HFFc6 (cell line): ENCODE measurements around the gene DENND1A. TPM values are rescaled to one million over a fixed set of nuclear protein-coding genes. Genes with fewer than 3 reads are reported as not detected.
"Not testable (repeated sequence)": the region's sequence is repeated elsewhere in the genome, so short reads cannot be mapped to it uniquely, and the experiment has no call there.

Source experiments
- DNase-seq: peaks from one replicate; pipeline ENCODE4 v3.0.0-alpha.2; 2018
- H3K27ac Mint-ChIP-seq: 2 replicates; pipeline ENCODE4 v1.8.0; 2020; ENCODE audit warnings: mild to moderate bottlenecking, mixed read lengths
- H3K27me3 Mint-ChIP-seq: 2 replicates; pipeline ENCODE4 v1.8.0; 2021; ENCODE audit warnings: mild to moderate bottlenecking, moderate library complexity, mixed read lengths; ENCODE audit not compliant: insufficient read depth
- H3K36me3 Mint-ChIP-seq: 2 replicates; pipeline ENCODE4 v1.8.0; 2021; ENCODE audit warnings: low read depth, mixed read lengths
- H3K4me1 Mint-ChIP-seq: 2 replicates; pipeline ENCODE4 v1.8.0; 2020; ENCODE audit warnings: low read depth, mixed read lengths
- H3K4me3 Mint-ChIP-seq: 2 replicates; pipeline ENCODE4 v1.8.0; 2020; ENCODE audit warnings: mild to moderate bottlenecking, moderate library complexity, mixed read lengths
- H3K9me3 Mint-ChIP-seq: 2 replicates; pipeline ENCODE4 v1.8.0; 2020; ENCODE audit warnings: mild to moderate bottlenecking, mixed read lengths
- CTCF ChIP-seq: fragments of 200-600 bp; sonication (generic); IDR thresholded peaks from 2 replicates; pipeline ENCODE4 v1.5.0; 2021; ENCODE audit warnings: antibody characterized with exemption, mild to moderate bottlenecking
- long read RNA-seq: library from polyadenylated mRNA; unstranded; transcript quantifications from one replicate; pipeline ENCODE4 v2.0.0, GENCODE V29; 2019
- total RNA-seq, 6 experiments: library from RNA; stranded (reverse); fragmentation: NEBNext Ultra II Directional; extraction: Animal tissue kit (Norgen Biotek cat#: 25700); gene quantifications; 2 replicates in 1 of 6; 3 replicates in 5 of 6; pipeline ENCODE4 v1.2.3, GENCODE V29; 2021

Gene DENND1A, protein sequence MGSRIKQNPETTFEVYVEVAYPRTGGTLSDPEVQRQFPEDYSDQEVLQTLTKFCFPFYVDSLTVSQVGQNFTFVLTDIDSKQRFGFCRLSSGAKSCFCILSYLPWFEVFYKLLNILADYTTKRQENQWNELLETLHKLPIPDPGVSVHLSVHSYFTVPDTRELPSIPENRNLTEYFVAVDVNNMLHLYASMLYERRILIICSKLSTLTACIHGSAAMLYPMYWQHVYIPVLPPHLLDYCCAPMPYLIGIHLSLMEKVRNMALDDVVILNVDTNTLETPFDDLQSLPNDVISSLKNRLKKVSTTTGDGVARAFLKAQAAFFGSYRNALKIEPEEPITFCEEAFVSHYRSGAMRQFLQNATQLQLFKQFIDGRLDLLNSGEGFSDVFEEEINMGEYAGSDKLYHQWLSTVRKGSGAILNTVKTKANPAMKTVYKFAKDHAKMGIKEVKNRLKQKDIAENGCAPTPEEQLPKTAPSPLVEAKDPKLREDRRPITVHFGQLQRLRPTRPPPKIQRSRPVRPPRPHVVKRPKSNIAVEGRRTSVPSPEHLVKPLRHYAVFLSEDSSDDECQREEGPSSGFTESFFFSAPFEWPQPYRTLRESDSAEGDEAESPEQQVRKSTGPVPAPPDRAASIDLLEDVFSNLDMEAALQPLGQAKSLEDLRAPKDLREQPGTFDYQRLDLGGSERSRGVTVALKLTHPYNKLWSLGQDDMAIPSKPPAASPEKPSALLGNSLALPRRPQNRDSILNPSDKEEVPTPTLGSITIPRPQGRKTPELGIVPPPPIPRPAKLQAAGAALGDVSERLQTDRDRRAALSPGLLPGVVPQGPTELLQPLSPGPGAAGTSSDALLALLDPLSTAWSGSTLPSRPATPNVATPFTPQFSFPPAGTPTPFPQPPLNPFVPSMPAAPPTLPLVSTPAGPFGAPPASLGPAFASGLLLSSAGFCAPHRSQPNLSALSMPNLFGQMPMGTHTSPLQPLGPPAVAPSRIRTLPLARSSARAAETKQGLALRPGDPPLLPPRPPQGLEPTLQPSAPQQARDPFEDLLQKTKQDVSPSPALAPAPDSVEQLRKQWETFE
- total RNA-seq: 10 to 100 TPM; 25.4 to 38.3 (median 30.3) TPM
- long read RNA-seq, partial matches to known transcripts: 0 of 13 reads
- long read RNA-seq, other reads (novel, unspliced or antisense): 10 of 13 reads

DNA sequence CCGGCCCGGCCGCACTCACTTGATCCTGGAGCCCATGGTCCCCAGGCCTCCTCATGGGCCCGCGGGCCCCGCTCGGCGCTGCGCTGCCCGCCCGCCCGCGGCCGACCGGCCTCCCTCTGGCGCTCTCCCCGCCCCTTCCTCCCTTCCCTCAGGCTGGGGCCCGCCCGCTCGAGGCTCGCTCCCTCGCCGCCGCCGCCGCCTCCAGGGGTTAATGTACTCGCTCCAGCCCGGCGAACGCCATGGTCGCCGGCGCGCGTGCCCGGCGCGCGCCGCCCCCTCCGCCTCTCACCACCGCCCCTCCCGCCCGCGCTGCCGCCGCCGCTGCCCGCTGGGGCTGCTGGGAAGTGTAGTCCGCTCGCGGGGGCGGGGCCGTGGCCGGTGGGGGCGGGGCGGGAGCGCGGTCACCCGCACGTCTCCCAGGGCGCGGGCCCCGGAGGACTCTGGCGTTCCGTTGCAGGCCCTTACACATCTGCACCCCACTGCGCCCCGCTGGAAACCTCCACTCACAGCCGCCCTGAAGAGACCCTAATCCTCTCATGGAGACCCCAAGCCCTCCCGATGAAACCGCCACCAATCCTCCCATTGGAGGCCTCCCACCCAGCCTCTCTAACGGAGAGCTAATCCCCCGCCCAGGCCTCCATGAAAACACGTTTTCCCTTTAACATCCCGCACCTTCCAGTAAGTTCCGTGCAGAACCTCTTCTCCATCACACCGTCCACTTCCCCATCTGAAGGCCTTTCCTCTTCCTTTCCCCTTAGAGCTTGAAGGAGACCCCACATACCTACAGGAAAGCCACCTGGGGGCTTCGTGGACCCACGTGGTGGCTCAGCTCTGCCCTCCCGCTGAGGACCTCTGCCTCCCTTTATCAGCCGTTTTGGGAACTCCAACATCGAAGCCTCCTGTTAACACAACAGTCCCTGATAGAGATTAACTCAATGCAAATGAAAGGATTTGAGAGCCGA, at the start of gene DENND1A:
Gene DENND1A, minus strand, starts transcription at position 257 of the 962 bp plus-strand sequence. Its CDS starts 221 bp downstream, at position 36.
- H3K4me3 Mint-ChIP-seq: peak within 1 kb of the TSS; percentile 90
- peaks cover 73% of the 10 kb centered on the region for H3K4me1 Mint-ChIP-seq
- no peak for TF ChIP-seq CTCF
- no peaks in the 10 kb centered on the region for H3K36me3 Mint-ChIP-seq
- no peaks in the 10 kb centered on the region for H3K9me3 Mint-ChIP-seq
- peak within 1 kb of the TSS; percentile 86 for H3K27ac Mint-ChIP-seq
- H3K27me3 Mint-ChIP-seq: no peaks in the 10 kb centered on the region; the same call in 1 of the 2 replicates
- peak; percentile 83 for DNase-seq

DNA sequence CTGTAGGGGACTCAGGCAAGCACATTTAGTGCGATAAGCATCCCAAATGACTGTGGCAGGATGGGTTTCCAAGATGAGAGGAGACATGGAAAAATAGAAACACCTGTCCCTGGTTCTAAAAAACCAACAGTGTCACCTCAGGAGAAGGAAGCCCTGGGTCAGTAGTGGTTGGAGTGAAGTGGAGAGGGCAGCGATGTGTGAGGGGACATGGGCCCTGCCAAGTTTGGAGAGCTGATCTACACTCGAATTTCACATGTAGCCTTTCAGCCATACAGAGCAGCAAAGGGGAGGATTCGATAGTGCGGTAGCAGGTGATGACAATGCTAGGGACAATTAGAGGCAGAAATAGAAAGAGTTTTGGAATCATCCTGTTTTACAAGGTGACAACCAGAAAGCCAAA, 49.1 kb upstream of the DENND1A start:
- H3K27ac Mint-ChIP-seq: no peak overlapping the region
- no peak overlapping the region for H3K4me3 Mint-ChIP-seq
- H3K9me3 Mint-ChIP-seq: no peaks in the 10 kb centered on the region
- H3K4me1 Mint-ChIP-seq: no peaks in the 10 kb centered on the region
- no peaks in the 10 kb centered on the region for H3K36me3 Mint-ChIP-seq
- H3K27me3 Mint-ChIP-seq: peaks cover 38% of the 10 kb centered on the region
- no peak for DNase-seq
- TF ChIP-seq CTCF: no peak

DNA sequence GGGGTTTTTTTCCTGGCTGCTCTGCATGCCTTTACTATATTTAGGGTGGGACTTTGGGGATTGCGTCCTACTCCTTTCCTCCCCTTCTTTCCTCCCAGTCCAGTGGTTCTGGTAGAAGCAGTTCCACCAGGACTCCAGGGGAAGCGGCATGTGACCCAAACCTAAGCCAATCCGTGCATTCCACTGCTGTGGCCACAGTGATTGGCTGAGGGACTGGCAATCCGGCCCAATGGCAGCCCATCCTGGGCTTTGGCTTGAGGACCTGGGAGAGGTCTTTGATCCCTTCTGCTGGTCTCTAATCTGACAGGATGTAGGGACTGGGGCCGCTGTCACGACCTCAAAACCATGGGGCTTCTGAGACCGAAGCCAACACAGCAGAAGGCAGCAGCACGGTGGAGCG, 46.7 kb upstream of the DENND1A start:
- not testable (repeated sequence) for H3K9me3 Mint-ChIP-seq, H3K4me3 Mint-ChIP-seq, DNase-seq

DNA sequence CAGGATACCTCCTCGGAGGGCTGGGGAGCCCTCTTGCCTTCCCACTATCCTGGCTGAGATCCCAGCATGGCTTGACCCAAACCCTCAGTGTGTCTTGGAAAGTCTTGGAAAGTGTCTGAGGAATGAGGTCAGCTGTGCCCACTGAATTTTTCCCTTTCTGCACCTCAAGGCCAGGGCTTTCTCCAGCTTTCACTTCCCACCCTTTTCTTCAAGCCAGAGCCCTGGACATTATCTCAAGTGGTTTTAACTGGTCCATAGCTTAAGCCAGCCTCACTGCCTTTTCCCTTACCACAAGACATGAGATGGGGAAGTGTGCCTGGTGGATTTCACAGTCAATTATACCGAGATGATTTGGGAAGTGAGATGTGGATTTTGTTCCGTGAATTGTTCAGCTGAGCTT, 45.9 kb upstream of the DENND1A start:
- TF ChIP-seq CTCF: no peak
- Mint-ChIP-seq H3K9me3 (no peaks in the 10 kb centered on the region), H3K4me3 (no peak overlapping the region), H3K27me3 (peaks cover 23% of the 10 kb centered on the region), H3K4me1 (no peaks in the 10 kb centered on the region), H3K27ac (no peak overlapping the region), H3K36me3 (no peaks in the 10 kb centered on the region)
- no peak for DNase-seq

More for the DNA sequence above, 46.7 kb upstream of the DENND1A start:
- not testable (repeated sequence) for H3K4me1 Mint-ChIP-seq, H3K36me3 Mint-ChIP-seq, H3K27ac Mint-ChIP-seq
- H3K27me3 Mint-ChIP-seq: peaks cover 25% of the 10 kb centered on the region

- H3K9me3 Mint-ChIP-seq: no peaks in the 10 kb centered on the region
- no peaks in the 10 kb centered on the region for H3K36me3 Mint-ChIP-seq
- DNase-seq: no peak
- no peak overlapping the region for H3K27ac Mint-ChIP-seq
- H3K4me1 Mint-ChIP-seq: no peaks in the 10 kb centered on the region
- peaks cover 12% of the 10 kb centered on the region for H3K27me3 Mint-ChIP-seq
- no peak overlapping the region for H3K4me3 Mint-ChIP-seq
- TF ChIP-seq CTCF: no peak
Observed at GRCh38 chr9:123974471-123974870, 44.5 kb upstream of the DENND1A start.
